Measurements from ENCODE around the gene CNKSR3. TPM values are rescaled to one million over a fixed set of nuclear protein-coding genes. Genes with fewer than 3 reads are reported as not detected.
A peak's percentile ranks its signal among the peaks of the same experiment; 100 is the strongest.

The CNKSR3 gene
- total RNA-seq, 1 experiment from 2014 or later = 3.9 TPM

DNA sequence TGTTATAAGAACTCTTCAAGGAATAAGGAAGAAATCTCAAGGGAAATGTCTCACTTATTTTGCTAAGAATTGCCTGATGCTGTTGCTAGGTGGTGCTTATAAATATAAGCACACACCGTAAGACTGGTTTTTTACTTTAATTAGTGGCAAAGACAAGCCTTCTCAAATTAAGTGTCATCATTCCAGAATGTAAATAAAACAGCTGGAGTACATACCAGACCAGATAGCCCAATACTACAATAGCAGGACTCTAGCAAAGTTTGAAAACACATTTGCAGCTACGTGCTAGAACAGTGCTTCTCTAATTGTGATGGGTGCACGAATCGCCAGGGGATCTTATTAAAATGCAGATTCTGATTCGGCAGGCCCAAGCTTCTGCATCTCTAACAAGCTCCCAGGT lies 6.8 kb downstream of the CNKSR3 start:
- H3K27me3 Mint-ChIP-seq (ENCODE audit: insufficient read depth, unreplicated experiment) = no peaks in the 10 kb centered on the region
- intact Hi-C loops (cut with micrococcal nuclease) = no loop called here
- BruUV-seq (replicated peaks) = no TSS peak
- POLR2A ChIA-PET = no interaction called here
- TF ChIP-seq, protein P1, sequence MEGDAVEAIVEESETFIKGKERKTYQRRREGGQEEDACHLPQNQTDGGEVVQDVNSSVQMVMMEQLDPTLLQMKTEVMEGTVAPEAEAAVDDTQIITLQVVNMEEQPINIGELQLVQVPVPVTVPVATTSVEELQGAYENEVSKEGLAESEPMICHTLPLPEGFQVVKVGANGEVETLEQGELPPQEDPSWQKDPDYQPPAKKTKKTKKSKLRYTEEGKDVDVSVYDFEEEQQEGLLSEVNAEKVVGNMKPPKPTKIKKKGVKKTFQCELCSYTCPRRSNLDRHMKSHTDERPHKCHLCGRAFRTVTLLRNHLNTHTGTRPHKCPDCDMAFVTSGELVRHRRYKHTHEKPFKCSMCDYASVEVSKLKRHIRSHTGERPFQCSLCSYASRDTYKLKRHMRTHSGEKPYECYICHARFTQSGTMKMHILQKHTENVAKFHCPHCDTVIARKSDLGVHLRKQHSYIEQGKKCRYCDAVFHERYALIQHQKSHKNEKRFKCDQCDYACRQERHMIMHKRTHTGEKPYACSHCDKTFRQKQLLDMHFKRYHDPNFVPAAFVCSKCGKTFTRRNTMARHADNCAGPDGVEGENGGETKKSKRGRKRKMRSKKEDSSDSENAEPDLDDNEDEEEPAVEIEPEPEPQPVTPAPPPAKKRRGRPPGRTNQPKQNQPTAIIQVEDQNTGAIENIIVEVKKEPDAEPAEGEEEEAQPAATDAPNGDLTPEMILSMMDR (IDR thresholded peaks at IDR 0.05; ENCODE audit: unreplicated experiment) = no peak
- CTCF ChIA-PET = interaction anchor here (0.7 to 1.0 kb wide), 2 partner anchors 146 to 264 kb away, joined by 3 read pairs; no protein-coding TSS in a partner anchor
- peaks cover 4% of the 10 kb centered on the region for H3K4me1 Mint-ChIP-seq (ENCODE audit: insufficient read depth, unreplicated experiment)
- H3K4me3 Mint-ChIP-seq (ENCODE audit: unreplicated experiment) = no peak overlapping the region
- H3K9me3 Mint-ChIP-seq (ENCODE audit: unreplicated experiment) = no peaks in the 10 kb centered on the region
- no peak for DNase-seq (ENCODE audit: unreplicated experiment)
- H3K36me3 Mint-ChIP-seq (ENCODE audit: insufficient read depth, unreplicated experiment) = peaks cover 7% of the 10 kb centered on the region
- H3K27ac Mint-ChIP-seq (ENCODE audit: low read depth, unreplicated experiment) = no peak overlapping the region

DNA sequence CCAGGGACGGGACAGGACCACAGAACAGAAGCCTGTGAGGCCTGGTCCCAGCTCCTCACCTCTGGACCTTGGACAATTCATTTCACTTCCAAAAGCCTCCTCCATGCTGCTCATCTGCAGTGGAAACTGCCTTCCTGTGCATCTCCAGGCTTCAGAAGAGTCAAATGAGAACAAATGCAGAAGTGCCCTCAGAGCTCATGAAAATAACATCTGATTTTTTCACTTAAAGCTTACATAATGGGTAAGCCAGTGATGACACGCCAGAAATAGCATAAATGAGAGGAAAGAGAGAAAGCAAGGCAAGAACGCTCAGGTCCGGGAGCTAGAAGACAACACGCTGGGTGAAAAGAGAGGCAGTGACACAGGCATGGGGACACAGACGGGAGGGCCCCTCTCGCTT lies 7.9 kb downstream of the CNKSR3 start:
- no peak overlapping the region for H3K27ac Mint-ChIP-seq (ENCODE audit: low read depth, unreplicated experiment)
- intact Hi-C loops (cut with micrococcal nuclease) = no loop called here
- no peaks in the 10 kb centered on the region for H3K4me1 Mint-ChIP-seq (ENCODE audit: insufficient read depth, unreplicated experiment)
- H3K4me3 Mint-ChIP-seq (ENCODE audit: unreplicated experiment) = no peak overlapping the region
- TF ChIP-seq, protein P1 (IDR thresholded peaks at IDR 0.05; ENCODE audit: unreplicated experiment) = no peak
- no peaks in the 10 kb centered on the region for H3K27me3 Mint-ChIP-seq (ENCODE audit: insufficient read depth, unreplicated experiment)
- peaks cover 7% of the 10 kb centered on the region for H3K36me3 Mint-ChIP-seq (ENCODE audit: insufficient read depth, unreplicated experiment)
- DNase-seq (ENCODE audit: unreplicated experiment) = no peak
- ChIA-PET POLR2A (no interaction called here), CTCF (no interaction called here)
- no TSS peak for BruUV-seq (replicated peaks)
- no peaks in the 10 kb centered on the region for H3K9me3 Mint-ChIP-seq (ENCODE audit: unreplicated experiment)

DNA sequence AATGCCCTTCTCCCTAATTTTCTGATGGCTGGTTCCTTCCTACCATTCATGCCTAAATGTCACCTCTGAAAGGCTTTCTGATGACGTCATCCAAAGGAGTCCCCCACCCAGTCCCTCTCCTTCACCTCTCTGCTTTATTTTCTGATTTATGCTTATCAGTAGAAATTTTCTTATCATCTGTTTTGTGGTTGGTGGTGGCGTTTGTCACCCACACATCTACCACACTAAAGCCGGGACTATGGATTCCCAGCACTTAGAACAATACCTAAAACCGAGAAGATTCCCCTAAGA lies 9.0 kb downstream of the CNKSR3 start:
- Mint-ChIP-seq H3K4me1 (ENCODE audit: insufficient read depth, unreplicated experiment) (no peaks in the 10 kb centered on the region), H3K9me3 (ENCODE audit: unreplicated experiment) (no peaks in the 10 kb centered on the region), H3K27ac (ENCODE audit: low read depth, unreplicated experiment) (no peak overlapping the region), H3K36me3 (ENCODE audit: insufficient read depth, unreplicated experiment) (peaks cover 7% of the 10 kb centered on the region), H3K27me3 (ENCODE audit: insufficient read depth, unreplicated experiment) (no peaks in the 10 kb centered on the region), H3K4me3 (ENCODE audit: unreplicated experiment) (no peak overlapping the region)
- ChIA-PET POLR2A (interaction anchor here (1.9 kb wide), 1 partner anchor 9 kb away, joined by 11 read pairs; the partner anchor contains the start of gene CNKSR3), CTCF (no interaction called here)
- TF ChIP-seq, protein P1 (IDR thresholded peaks at IDR 0.05; ENCODE audit: unreplicated experiment) = no peak
- no TSS peak for BruUV-seq (replicated peaks)
- intact Hi-C loops (cut with micrococcal nuclease) = no loop called here
- no peak for DNase-seq (ENCODE audit: unreplicated experiment)

DNA sequence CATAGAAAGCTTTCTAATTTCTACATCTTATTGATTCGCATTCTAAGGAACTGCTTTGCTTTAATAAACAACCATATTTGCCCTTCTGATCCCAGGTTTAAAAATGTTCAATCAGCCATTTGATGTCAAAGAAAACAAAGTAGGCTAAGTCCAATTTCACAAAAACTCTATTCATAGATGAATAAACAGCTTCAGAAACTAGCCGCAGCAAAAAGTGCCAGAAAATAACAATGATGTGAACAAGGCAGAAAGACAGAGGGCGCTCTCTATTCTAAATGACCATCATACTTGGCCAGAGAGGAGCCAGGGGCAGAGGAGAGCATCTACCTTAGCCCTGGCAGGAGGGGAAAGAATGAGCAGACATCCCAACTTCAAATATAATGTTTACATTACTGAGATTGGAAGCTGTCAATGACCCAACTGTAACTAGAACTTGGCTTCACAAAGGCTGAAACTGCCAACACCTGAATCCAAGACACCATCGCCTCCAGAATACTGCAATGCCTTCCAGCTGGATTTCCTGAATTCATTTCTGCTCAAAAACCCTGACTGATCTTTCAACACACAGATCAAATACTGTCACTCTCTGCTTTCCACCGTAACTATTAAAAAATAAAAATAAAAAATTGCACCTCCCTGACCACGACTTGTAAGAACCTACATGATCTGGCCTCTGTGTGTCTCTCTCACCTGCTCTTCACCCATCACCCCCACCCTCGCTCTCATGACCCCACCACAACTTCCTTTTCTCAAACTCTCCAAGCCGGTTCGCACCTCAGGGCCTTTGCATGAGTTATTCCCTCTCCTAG lies 9.5 kb downstream of the CNKSR3 start:
- ChIA-PET POLR2A (interaction anchor here (1.9 kb wide), 1 partner anchor 9 kb away, joined by 11 read pairs; the partner anchor contains the start of gene CNKSR3), CTCF (interaction anchor here (0.7 to 2.1 kb wide), 3 partner anchors 8 to 54 kb away, joined by 3 to 10 read pairs (median 3); no protein-coding TSS in a partner anchor)
- H3K36me3 Mint-ChIP-seq (ENCODE audit: insufficient read depth, unreplicated experiment) = peaks cover 7% of the 10 kb centered on the region
- H3K9me3 Mint-ChIP-seq (ENCODE audit: unreplicated experiment) = no peaks in the 10 kb centered on the region
- no peaks in the 10 kb centered on the region for H3K27me3 Mint-ChIP-seq (ENCODE audit: insufficient read depth, unreplicated experiment)
- no TSS peak for BruUV-seq (replicated peaks)
- TF ChIP-seq, protein P1 (IDR thresholded peaks at IDR 0.05; ENCODE audit: unreplicated experiment) = peak; percentile 13
- intact Hi-C loops (cut with micrococcal nuclease) = no loop called here
- H3K27ac Mint-ChIP-seq (ENCODE audit: low read depth, unreplicated experiment) = no peak overlapping the region
- no peaks in the 10 kb centered on the region for H3K4me1 Mint-ChIP-seq (ENCODE audit: insufficient read depth, unreplicated experiment)
- peak; percentile 31 for DNase-seq (ENCODE audit: unreplicated experiment)
- no peak overlapping the region for H3K4me3 Mint-ChIP-seq (ENCODE audit: unreplicated experiment)

Measured in MCF 10A (cell line).